ENCODE measurements around the gene ELL. TPM values are rescaled to one million over a fixed set of nuclear protein-coding genes. Genes with fewer than 3 reads are reported as not detected.
"Not testable (repeated sequence)": the region's sequence is repeated elsewhere in the genome, so short reads cannot be mapped to it uniquely, and the experiment has no call there.

Gene ELL
- total and polyA plus RNA-seq, 9 donors, result 1.6 to 22.3 (median 17.0) TPM

DNA sequence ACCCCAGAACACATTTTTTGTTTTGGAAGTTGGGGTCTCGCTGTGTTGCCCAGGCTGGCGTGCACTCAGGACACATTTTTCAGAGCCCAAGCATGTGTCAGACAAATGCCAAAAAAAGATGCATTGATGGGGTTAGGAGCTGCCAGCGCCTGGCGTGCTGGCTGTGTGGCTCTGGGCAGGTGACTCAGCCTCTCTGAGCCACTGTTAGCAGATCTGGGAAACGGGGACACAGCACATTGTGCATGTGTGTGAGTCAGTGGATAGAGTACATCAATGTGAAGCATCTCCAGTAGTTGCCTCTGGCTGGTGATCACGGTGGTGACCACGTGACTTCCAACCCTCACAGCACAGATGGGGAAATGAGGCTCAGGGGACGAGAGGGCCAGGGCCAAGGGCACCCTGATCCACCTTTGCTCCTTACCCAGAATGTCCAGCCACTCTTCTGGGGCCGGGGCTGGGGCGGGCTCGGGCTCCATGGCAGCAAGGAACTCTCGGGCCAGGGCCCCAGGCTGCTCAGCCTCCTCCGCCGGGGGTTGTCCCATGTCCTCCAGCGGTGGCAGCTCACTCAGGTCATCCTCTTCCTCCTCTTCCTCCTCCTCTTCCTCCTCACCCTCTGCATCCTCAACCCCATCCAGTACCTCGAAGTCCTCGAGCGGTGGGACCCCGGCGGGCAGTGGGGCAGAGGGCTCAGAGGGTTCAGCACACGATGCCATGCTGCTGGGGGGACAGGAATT lies 19.6 kb upstream of the ELL start:
- Histone ChIP-seq H3K9me3 (no peaks in the 10 kb centered on the region), H3K36me3 (no peaks in the 10 kb centered on the region), H3K27ac (peak overlapping the region in 1 of 2 donors; percentile 99), H3K4me1 (ENCODE audit: insufficient read depth) (no peaks in the 10 kb centered on the region), H3K27me3 (no peaks in the 10 kb centered on the region), H3K4me3 (no peak overlapping the region)
- intact Hi-C loops (cut with DNase I), result no loop called here
- TF ChIP-seq POLR2A (IDR thresholded peaks at IDR 0.05) (no peak), EP300 (IDR thresholded peaks at IDR 0.05) (no peak)
- TF ChIP-seq, protein P1, sequence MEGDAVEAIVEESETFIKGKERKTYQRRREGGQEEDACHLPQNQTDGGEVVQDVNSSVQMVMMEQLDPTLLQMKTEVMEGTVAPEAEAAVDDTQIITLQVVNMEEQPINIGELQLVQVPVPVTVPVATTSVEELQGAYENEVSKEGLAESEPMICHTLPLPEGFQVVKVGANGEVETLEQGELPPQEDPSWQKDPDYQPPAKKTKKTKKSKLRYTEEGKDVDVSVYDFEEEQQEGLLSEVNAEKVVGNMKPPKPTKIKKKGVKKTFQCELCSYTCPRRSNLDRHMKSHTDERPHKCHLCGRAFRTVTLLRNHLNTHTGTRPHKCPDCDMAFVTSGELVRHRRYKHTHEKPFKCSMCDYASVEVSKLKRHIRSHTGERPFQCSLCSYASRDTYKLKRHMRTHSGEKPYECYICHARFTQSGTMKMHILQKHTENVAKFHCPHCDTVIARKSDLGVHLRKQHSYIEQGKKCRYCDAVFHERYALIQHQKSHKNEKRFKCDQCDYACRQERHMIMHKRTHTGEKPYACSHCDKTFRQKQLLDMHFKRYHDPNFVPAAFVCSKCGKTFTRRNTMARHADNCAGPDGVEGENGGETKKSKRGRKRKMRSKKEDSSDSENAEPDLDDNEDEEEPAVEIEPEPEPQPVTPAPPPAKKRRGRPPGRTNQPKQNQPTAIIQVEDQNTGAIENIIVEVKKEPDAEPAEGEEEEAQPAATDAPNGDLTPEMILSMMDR (IDR thresholded peaks at IDR 0.05), result no peak
- DNase-seq, result no peak
- 79 to 84% (median 81%) methylated on average over 21 of the region's 21 CpGs for WGBS, 3 donors

DNA sequence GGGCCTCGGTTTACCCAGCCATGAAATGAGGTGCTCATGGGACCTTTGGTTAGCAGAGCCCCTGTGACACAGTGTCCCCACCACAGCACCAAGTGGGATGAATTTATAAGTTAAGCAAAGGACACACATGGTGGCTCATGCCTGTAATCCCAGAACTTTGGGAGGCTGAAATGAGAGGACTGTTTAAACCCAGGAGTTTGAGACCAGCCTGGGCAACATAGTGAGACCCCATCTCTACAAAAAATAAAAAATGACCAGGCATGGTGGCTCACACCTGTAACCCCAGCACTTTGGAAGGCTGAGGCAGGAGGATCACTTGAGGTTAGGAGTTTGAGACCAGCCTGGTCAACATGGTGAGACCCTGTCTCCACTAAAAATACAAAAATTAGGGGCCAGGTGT lies 18.3 kb upstream of the ELL start:
- H3K36me3 ChIP-seq; DNase-seq; H3K27ac ChIP-seq; H3K4me1 ChIP-seq (ENCODE audit: insufficient read depth); intact Hi-C loops (cut with DNase I); H3K4me3 ChIP-seq; H3K9me3 ChIP-seq; H3K27me3 ChIP-seq: not testable (repeated sequence)
- 96 to 100% (median 96%) methylated on average over 1 of the region's 1 CpG for WGBS, 3 donors

DNA sequence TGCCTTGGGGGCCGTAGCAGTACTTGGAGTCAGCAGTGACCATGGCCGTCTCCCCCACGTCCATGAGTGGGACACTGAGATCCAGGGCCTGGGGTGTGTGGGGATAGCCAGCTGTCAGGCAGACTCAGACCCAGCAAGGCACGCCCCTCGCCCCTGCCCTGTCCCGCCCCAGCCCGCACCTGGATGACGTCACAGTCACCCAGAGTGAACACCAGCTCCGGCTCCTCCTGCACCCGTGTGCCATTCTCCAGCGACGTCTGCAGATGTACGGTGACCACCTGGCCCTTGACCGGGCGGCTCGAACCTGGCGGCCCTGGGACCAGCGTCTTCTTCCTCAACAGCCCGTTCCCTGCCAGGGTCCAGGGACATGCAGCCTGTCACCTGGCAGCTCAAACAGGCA lies 17.5 kb upstream of the ELL start:
- Histone ChIP-seq H3K27me3 (no peaks in the 10 kb centered on the region), H3K4me1 (ENCODE audit: insufficient read depth) (no peaks in the 10 kb centered on the region), H3K4me3 (no peak overlapping the region), H3K27ac (no peak overlapping the region), H3K36me3 (no peaks in the 10 kb centered on the region), H3K9me3 (no peaks in the 10 kb centered on the region)
- WGBS, 3 donors, result 91 to 94% (median 93%) methylated on average over 19 of the region's 19 CpGs
- TF ChIP-seq, protein P1 (IDR thresholded peaks at IDR 0.05), result no peak
- no peak for TF ChIP-seq EP300 (IDR thresholded peaks at IDR 0.05)
- no peak for TF ChIP-seq POLR2A (IDR thresholded peaks at IDR 0.05)
- no peak for DNase-seq
- intact Hi-C loops (cut with DNase I), result no loop called here

DNA sequence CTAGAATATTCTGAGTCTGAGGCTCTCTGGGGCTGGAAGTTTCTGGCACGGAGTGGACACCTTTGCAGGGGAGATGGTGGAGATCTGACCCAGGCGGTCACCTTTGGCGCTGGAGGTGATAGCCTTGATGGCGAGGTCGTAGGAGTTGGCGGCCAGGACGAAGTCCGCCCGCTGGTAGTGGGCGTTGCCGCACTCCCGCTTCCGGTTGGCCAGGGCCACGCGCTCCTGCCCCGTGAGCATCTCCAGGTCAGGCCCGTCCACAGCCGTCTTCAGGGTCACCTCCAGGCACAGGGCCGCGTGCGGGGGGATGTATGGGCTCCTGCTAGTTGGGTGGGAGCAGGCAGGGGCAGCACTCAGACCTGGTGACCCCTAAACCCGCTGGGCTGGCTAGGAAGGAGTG lies 16.2 kb upstream of the ELL start:
- TF ChIP-seq POLR2A (IDR thresholded peaks at IDR 0.05), result no peak

DNA sequence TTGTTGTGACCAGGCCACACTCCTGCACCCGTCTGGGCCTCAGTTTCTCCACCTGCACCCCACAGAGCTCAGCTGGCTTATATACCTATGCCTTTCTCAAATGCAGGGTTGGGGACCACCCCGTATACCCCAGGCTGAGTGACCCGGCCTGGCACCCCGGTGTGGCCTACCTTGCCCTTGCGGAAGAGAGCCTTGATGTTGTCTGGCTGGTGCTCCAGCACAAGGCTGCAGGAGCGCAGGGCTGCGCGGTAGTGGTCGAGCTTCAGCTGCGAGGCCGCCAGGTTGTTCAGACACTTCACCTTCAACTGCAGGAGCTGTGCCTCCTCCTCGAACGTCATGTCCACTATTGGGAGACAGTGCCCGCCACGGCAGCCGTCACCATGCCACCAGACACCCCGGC lies 15.6 kb upstream of the ELL start:
- H3K4me1 ChIP-seq (ENCODE audit: insufficient read depth), result no peaks in the 10 kb centered on the region
- TF ChIP-seq EP300 (IDR thresholded peaks at IDR 0.05), result no peak
- TF ChIP-seq, protein P1 (IDR thresholded peaks at IDR 0.05), result no peak
- TF ChIP-seq POLR2A (IDR thresholded peaks at IDR 0.05), result no peak
- 86 to 95% (median 91%) methylated on average over 16 to 17 of the region's 17 CpGs for WGBS, 3 donors
- no peak overlapping the region for H3K27ac ChIP-seq
- intact Hi-C loops (cut with DNase I), result no loop called here
- no peak overlapping the region for H3K4me3 ChIP-seq
- no peaks in the 10 kb centered on the region for H3K27me3 ChIP-seq
- H3K36me3 ChIP-seq, result no peaks in the 10 kb centered on the region
- DNase-seq, result no peak
- no peaks in the 10 kb centered on the region for H3K9me3 ChIP-seq

More for the DNA sequence above, 16.2 kb upstream of the ELL start:
- no peak overlapping the region for H3K27ac ChIP-seq
- H3K9me3 ChIP-seq, result no peaks in the 10 kb centered on the region
- intact Hi-C loops (cut with DNase I), result no loop called here
- H3K4me3 ChIP-seq, result no peak overlapping the region
- H3K27me3 ChIP-seq, result no peaks in the 10 kb centered on the region
- no peak for DNase-seq
- H3K4me1 ChIP-seq (ENCODE audit: insufficient read depth), result no peaks in the 10 kb centered on the region
- no peaks in the 10 kb centered on the region for H3K36me3 ChIP-seq
- 81 to 86% (median 86%) methylated on average over 22 of the region's 22 CpGs for WGBS, 3 donors

All from ovary (tissue), 9 donors.